Endodermal cell (in vitro differentiated cells): ENCODE results near the gene FAM222B. TPM values are rescaled to one million over a fixed set of nuclear protein-coding genes. Genes with fewer than 3 reads are reported as not detected.

Experiments
- DNase-seq: peaks from one replicate; pipeline ENCODE4 v3.0.0-alpha.2; 2017
- H3K27ac ChIP-seq: 2 replicates; pipeline ENCODE4 v1.5.1; 2013; ENCODE audit warnings: mild to moderate bottlenecking, low read depth, low read length, moderate library complexity
- H3K27me3 ChIP-seq: 2 replicates; pipeline ENCODE4 v1.6.1; 2013; ENCODE audit warnings: mild to moderate bottlenecking, low read length, moderate library complexity; ENCODE audit not compliant: insufficient read depth, control insufficient read depth, poor library complexity, severe bottlenecking
- H3K36me3 ChIP-seq: 2 replicates; pipeline ENCODE4 v1.7.0; 2013; ENCODE audit warnings: mild to moderate bottlenecking, low read length, moderate library complexity; ENCODE audit not compliant: control insufficient read depth, insufficient read depth
- H3K4me1 ChIP-seq: one replicate; pipeline ENCODE4 v1.7.0; 2013; ENCODE audit warnings: low read length; ENCODE audit not compliant: control insufficient read depth, insufficient read depth
- H3K4me3 ChIP-seq: 2 replicates; pipeline ENCODE4 v1.5.1; 2013; ENCODE audit warnings: mild to moderate bottlenecking, low read length, moderate library complexity
- H3K9ac ChIP-seq: 2 replicates; pipeline ENCODE4 v1.6.1; 2013; ENCODE audit warnings: mild to moderate bottlenecking, low read length, moderate library complexity; ENCODE audit not compliant: poor library complexity, severe bottlenecking; ENCODE audit errors: extremely low read depth
- H3K9me3 ChIP-seq: 2 replicates; pipeline ENCODE4 v1.6.1; 2013; ENCODE audit warnings: mild to moderate bottlenecking, low read length, moderate library complexity; ENCODE audit not compliant: control insufficient read depth
- H3K27ac Mint-ChIP-seq: 2 replicates; pipeline ENCODE4 v1.8.0; 2020; ENCODE audit warnings: mixed read lengths
- H3K27me3 Mint-ChIP-seq: 2 replicates; pipeline ENCODE4 v1.8.0; 2021; ENCODE audit warnings: mild to moderate bottlenecking, mixed read lengths; ENCODE audit not compliant: insufficient read depth
- H3K36me3 Mint-ChIP-seq: 2 replicates; pipeline ENCODE4 v1.8.0; 2020; ENCODE audit warnings: low read depth, mixed read lengths
- H3K4me1 Mint-ChIP-seq: 2 replicates; pipeline ENCODE4 v1.8.0; 2020; ENCODE audit warnings: mixed read lengths
- H3K4me3 Mint-ChIP-seq: 2 replicates; pipeline ENCODE4 v1.8.0; 2020; ENCODE audit warnings: mild to moderate bottlenecking, moderate library complexity, mixed read lengths
- H3K9me3 Mint-ChIP-seq: 2 replicates; pipeline ENCODE4 v1.8.0; 2020; ENCODE audit warnings: mild to moderate bottlenecking, mixed read lengths
- CTCF ChIP-seq: fragments of 200-600 bp; sonication (generic); conservative IDR thresholded peaks from 2 replicates; pipeline ENCODE4 v1.5.0; 2021; ENCODE audit warnings: antibody characterized with exemption, mild to moderate bottlenecking
- WGBS, 2 experiments: methylation state at CpG; one replicate each; pipeline versions ENCODE4 v1.1.5 to v1.1.7; 2013; ENCODE audit warnings: missing lambda C conversion rate in 2 of 2, mixed read lengths in 1 of 2; ENCODE audit not compliant: insufficient coverage in 1 of 2, insufficient read length in 1 of 2; 5-methylcytosine and 5-hydroxymethylcytosine counted together
- total RNA-seq, 2 donors: library from RNA; stranded (reverse); fragmentation: NEBNext Ultra II Directional in 1 of 2; extraction: Animal tissue kit (Norgen Biotek cat#: 25700) in 1 of 2; gene quantifications; 2 replicates in 1 of 2; 3 replicates in 1 of 2; pipeline ENCODE4 v1.2.1, GENCODE V29; 2021

The FAM222B gene
- total RNA-seq, 2 donors from 2014 or later = 59.2 to 75.7 TPM

- H3K27me3 Mint-ChIP-seq = no peaks in the 10 kb centered on the region
- no peak for TF ChIP-seq CTCF
- no peaks in the 10 kb centered on the region for H3K4me1 ChIP-seq
- no peaks in the 10 kb centered on the region for H3K9me3 ChIP-seq
- DNase-seq = no peak
- no peak overlapping the region for H3K4me3 Mint-ChIP-seq
- H3K36me3 Mint-ChIP-seq = peaks cover 41% of the 10 kb centered on the region
- H3K9ac ChIP-seq = no peak overlapping the region
- peaks cover 33% of the 10 kb centered on the region for H3K36me3 ChIP-seq
- WGBS, 2 experiments = 89 to 91% methylated on average over 1 of the region's 1 CpG
- no peaks in the 10 kb centered on the region for H3K9me3 Mint-ChIP-seq
- H3K4me3 ChIP-seq = no peak overlapping the region
- H3K27ac ChIP-seq = no peak overlapping the region
- H3K27ac Mint-ChIP-seq = no peak overlapping the region
- H3K27me3 ChIP-seq = no peaks in the 10 kb centered on the region
- H3K4me1 Mint-ChIP-seq = no peaks in the 10 kb centered on the region
These were observed 65.4 kb downstream of the FAM222B start for GRCh38 chr17:28777178-28777577.

GRCh38 chr17:28774206-28774605, 68.4 kb downstream of the FAM222B start:
- no peaks in the 10 kb centered on the region for H3K27me3 Mint-ChIP-seq
- Histone ChIP-seq H3K36me3 (peaks cover 22% of the 10 kb centered on the region), H3K4me1 (no peaks in the 10 kb centered on the region), H3K27me3 (no peaks in the 10 kb centered on the region), H3K27ac (no peak overlapping the region), H3K4me3 (no peak overlapping the region), H3K9me3 (no peaks in the 10 kb centered on the region), H3K9ac (no peak overlapping the region)
- no peak for DNase-seq
- peaks cover 36% of the 10 kb centered on the region for H3K36me3 Mint-ChIP-seq
- WGBS, 2 experiments = 87 to 93% methylated on average over 3 of the region's 3 CpGs
- no peak overlapping the region for H3K4me3 Mint-ChIP-seq
- no peaks in the 10 kb centered on the region for H3K4me1 Mint-ChIP-seq
- TF ChIP-seq CTCF = no peak
- H3K27ac Mint-ChIP-seq = no peak overlapping the region
- no peaks in the 10 kb centered on the region for H3K9me3 Mint-ChIP-seq

- peaks cover 31% of the 10 kb centered on the region for H3K36me3 Mint-ChIP-seq
- no peaks in the 10 kb centered on the region for H3K4me1 Mint-ChIP-seq
- Histone ChIP-seq H3K9ac (no peak overlapping the region), H3K27ac (no peak overlapping the region), H3K9me3 (no peaks in the 10 kb centered on the region), H3K27me3 (no peaks in the 10 kb centered on the region), H3K36me3 (peaks cover 22% of the 10 kb centered on the region), H3K4me3 (no peak overlapping the region), H3K4me1 (no peaks in the 10 kb centered on the region)
- 90 to 94% methylated on average over 2 to 6 of the region's 6 CpGs for WGBS, 2 experiments
- TF ChIP-seq CTCF = no peak
- H3K27ac Mint-ChIP-seq = no peak overlapping the region
- no peak overlapping the region for H3K4me3 Mint-ChIP-seq
- no peaks in the 10 kb centered on the region for H3K27me3 Mint-ChIP-seq
- H3K9me3 Mint-ChIP-seq = no peaks in the 10 kb centered on the region
- no peak for DNase-seq
These were observed 68.9 kb downstream of the FAM222B start for GRCh38 chr17:28773736-28774135.
